NK-92 treated with Interleukin-12 subunit alpha and Interleukin-12 subunit beta, amount 100 ng/mL, for 24 hours (cell line): ENCODE results near the gene PIK3IP1.
"Not testable (repeated sequence)": the region's sequence is repeated elsewhere in the genome, so short reads cannot be mapped to it uniquely, and the experiment has no call there.

Source experiments
- DNase-seq: peaks from one replicate; lab custom pipeline; 2025; lab: John Stamatoyannopoulos, UW

The PIK3IP1 gene, protein sequence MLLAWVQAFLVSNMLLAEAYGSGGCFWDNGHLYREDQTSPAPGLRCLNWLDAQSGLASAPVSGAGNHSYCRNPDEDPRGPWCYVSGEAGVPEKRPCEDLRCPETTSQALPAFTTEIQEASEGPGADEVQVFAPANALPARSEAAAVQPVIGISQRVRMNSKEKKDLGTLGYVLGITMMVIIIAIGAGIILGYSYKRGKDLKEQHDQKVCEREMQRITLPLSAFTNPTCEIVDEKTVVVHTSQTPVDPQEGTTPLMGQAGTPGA

GRCh38 chr22:31292236-31292989 lies at the start of gene PIK3IP1:
PIK3IP1 (minus strand) TSS chr22:31292488; CDS start chr22:31292344, 144 bp downstream.
- peak; percentile 58 for DNase-seq

- DNase-seq = no peak
These were observed 49.2 kb upstream of the PIK3IP1 start for GRCh38 chr22:31341386-31342088.

DNA sequence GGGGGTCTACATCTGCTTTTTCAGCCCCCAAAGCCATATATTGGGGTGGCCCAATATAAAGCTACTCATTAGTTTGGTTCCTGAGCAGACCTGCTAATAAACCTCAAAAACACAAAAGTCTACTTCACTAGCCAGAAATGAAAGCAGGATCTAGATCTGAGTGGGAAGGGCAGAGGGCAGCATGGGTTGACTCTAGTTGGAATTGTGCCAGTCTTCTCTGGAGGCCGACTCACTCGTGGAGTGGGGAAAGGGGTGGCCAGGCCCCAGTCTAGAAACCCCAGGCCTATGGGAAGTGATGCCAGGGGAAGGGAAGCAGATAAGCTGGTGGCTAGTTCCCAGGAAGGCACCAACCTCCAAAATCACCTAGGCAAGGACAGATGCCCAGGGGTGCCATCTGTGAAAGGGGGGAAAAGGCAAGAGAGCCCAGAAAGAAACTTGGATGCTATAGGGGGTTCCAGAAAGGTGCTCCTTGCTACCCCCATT lies 48.5 kb upstream of the PIK3IP1 start:
- DNase-seq = no peak

DNA sequence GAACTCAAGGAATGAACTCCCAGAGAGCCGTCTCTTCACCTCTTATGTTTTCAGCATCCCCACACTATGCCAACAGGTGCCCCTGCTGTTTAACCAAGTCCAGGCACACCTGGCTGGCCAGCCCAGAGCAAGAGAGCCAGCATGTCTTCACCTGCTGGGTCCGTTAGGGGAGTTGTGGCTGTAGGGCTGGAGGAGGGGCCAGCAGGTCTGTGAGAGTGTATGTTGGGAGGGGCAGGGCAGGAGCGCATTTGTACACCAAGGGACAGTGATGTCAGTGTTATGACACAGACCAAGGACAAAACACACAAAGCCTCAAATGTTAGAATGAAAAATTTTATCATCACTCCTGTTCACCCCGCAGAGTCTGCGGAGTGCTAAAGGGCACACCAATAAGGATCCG lies 48.1 kb upstream of the PIK3IP1 start:
- no peak for DNase-seq

GRCh38 chr22:31339148-31339832 lies 47.0 kb upstream of the PIK3IP1 start:
- DNase-seq = no peak

- no peak for DNase-seq
These were observed 44.9 kb upstream of the PIK3IP1 start for GRCh38 chr22:31337178-31337577.

DNA sequence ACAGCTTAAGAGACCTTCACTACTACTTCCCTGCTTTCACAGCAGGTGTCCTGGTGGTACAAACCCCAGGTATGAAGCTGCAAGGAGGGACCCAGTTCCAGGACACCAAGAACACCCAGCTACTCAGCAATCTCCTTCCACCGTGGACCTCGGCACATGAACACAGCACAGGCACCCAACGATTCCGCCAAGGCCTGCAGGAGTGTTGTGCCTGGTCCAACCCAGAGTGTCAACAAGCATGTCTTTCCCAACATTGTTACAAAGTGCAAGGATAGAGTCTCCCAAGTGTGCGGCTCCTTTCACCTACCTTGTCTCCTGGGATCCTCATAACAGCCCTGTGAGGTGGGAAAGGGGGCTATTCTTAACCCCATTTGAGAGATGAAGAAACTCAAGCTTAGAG lies 42.0 kb upstream of the PIK3IP1 start:
- DNase-seq = no peak

DNA sequence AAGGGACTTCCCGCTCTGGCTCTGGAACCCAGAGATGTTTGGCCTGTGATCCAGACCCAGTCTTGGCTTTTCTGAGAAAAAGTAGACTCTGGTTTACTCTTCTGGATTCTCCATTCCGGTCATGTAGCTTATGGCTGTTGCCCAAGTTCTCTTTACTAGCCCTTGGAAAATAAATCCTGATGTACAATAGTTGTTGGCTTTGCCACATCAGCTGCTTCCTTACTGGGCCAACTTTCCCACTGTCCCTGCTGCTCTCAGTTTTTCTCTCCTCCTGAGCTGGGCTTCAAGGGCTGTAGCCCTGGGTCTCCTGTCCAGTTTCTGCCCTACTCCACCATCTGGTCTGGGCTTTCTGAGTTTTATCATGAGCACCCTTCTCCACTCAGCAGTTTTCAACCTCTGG lies 41.4 kb upstream of the PIK3IP1 start:
- DNase-seq = no peak

DNA sequence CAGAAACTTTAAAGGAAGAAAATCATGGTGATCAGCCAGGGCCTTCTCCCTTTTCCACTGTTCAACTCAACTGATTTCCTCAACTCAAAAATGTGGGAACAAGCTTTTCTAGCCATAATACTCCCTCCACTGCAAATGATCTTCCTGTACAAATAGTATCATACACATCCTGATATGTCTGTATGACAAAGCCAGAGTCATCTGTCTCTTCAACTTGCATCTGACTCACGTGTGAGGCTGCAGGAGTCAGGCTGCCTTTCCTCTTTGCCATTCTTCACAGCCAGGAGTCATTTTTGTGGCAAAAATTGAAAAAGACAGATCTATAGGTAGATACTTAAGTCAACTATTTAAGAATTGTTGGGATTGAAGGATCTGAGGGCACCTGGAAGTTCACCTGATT lies 40.6 kb upstream of the PIK3IP1 start:
- DNase-seq = no peak

- DNase-seq = no peak
These were observed 39.7 kb upstream of the PIK3IP1 start for GRCh38 chr22:31332010-31332409.

- DNase-seq = no peak
These were observed 37.3 kb upstream of the PIK3IP1 start for GRCh38 chr22:31329453-31330215.

- no peak for DNase-seq
These were observed 36.7 kb upstream of the PIK3IP1 start for GRCh38 chr22:31329029-31329428.

DNA sequence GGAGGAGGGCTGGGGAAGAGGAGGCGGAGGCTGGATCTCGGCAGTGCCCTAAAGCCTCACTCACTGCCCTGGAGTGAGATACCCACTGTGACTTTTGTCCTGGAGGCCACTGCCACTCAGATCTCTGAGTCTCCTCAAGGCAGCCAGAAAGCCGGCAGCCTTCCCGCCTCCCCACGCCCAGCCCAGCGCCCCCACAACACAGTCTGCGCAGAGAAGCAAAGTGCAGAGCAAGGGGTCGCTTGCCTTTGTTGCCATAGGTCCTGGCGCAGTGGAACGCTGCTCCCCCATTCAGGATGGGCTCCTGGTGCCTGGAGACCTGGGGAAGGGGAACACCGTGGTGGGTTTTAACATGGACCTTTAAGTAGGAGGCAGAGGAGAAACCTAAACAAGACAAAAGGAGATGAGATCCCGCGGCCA lies 36.3 kb upstream of the PIK3IP1 start:
- no peak for DNase-seq

GRCh38 chr22:31327806-31328543 lies 35.7 kb upstream of the PIK3IP1 start:
- no peak for DNase-seq

DNA sequence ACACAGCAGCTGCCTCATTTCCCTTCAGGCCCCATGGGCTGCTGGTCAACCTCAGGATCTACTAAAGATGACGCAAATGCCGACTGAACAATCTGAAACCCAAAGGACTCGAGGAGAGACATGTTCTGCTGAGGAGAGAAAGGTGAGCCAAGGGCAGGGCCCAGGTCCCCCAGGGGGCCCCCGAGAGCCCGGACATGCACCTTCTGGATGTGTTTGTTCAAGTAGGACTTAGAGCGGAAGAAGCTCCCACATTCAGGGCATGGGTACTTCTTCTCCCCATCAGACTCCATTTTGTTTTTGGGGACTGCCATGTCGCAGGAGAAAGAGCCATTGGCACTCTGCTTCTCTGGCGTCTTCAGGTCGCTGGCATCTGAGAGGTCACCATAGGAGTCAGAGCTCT lies 34.6 kb upstream of the PIK3IP1 start:
- no peak for DNase-seq

DNA sequence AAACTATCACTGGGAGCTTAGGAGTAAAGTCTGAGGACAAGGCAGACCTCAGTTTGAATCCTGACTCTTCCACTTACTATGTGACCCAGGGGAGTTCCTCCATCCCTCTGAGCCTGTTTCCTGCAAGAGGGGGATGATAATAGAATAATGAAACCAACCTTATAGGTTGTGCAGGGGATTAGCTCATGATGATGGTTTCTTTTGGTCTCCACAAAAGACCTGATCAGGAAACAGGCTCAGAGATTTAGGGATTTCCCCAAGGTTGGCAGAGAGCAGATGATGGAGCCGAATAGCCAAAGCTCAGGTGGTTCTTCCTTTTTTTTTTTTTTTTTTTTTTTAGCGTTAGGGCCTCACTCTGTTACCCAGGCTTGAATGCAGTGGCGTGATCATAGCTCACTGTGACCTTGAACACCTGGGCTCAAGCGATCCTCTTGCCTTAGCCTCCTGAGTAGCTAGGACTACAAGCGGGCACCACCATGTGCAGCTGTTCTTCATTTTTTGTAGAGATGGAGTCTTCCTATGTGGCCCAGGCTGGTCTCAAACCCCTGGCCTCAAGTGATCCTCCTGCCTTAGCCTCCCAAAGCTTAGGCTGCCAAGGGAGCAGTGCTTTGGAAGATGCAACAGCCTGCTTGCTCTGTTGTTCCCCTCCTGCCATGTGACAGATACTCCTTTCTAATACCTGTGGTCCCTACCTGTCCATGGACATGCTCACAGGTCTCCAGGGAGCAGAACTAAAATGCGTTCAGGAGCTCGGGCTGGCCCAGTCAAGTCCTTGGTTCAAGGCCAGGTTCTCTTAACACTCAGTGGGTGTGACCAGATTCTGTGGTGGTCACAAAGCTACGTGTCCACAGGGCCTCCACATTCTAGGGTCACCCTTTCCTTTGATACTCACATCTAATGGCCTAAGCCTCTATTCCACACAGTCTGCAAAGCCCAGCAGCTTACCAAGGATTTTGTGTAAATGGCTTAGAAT lies 31.6 kb upstream of the PIK3IP1 start:
- no peak for DNase-seq

- DNase-seq = no peak
These were observed 29.1 kb upstream of the PIK3IP1 start for GRCh38 chr22:31321421-31321820.

DNA sequence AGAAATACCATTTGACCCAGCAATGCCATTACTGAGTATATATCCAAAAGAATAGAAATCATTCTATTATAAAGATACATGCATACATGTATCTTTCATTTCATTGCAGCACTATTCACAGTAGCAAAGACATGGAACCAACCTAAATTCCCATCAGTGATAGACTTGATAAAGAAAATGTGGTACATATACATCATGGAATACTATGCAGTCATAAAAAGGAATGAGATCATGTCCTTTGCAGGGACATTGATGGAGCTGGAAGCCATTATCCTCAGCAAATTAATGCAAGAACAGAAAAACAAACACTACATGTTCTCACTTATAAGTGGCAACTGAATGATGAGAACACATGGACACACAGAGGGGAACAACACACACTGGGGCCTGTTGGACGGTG lies 21.9 kb upstream of the PIK3IP1 start:
- not testable (repeated sequence) for DNase-seq

DNA sequence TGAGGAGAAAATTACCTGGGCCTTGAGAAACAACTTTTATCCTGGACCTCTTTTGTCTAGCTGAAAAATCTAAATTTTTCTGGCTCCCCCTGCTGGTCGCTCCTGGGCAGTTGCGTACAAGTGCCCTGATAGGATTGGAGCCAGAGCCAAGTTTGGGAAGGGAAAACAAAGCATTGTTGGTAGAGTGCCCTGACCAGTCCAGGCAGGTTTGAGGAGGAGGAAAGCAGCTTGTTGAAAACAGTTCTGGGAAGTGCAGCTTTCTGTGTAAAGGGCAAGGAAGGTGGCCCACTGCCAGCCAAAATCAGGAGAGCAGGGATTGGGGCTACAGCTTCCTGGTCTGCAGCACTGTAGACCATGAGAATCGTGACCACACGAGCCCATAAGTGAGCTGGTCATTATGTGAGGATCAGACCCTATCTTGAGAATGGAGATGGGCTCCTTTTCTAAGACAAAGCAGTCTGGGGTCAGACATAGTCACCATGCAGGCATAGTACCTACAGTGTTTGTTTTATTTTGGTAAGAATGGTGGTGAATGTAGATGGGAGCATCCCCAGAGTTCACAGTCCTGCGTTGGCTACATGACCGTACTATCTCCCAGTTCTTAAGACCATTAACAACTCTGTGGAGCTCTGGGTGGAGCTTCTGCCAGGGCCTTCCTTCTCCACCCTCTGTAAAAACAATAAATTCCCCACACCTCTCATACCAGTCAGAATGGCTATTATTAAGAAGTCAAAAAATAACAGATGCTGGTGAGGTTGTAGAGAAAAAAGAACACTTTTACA lies 21.3 kb upstream of the PIK3IP1 start:
- no peak for DNase-seq
